Epithelial cell of esophagus (primary cell): ENCODE measurements around the gene PPP4R3B.
A peak's percentile ranks its signal among the peaks of the same experiment; 100 is the strongest.

ENCODE experiments used
- DNase-seq: peaks from one replicate; pipeline ENCODE4 v3.0.0; 2010; ENCODE audit warnings: low read depth
- H3K4me3 ChIP-seq: 2 replicates; pipeline ENCODE4 v1.5.1; 2011; ENCODE audit warnings: mild to moderate bottlenecking, low read length, control low read depth
- TF ChIP-seq, protein P1 (sequence below): IDR thresholded peaks from 2 replicates; pipeline ENCODE4 v1.5.1; 2011; ENCODE audit warnings: low read depth, mild to moderate bottlenecking, low read length, control low read depth, inconsistent platforms; ENCODE audit not compliant: insufficient read depth; ENCODE audit errors: missing control alignments

The PPP4R3B gene

DNA sequence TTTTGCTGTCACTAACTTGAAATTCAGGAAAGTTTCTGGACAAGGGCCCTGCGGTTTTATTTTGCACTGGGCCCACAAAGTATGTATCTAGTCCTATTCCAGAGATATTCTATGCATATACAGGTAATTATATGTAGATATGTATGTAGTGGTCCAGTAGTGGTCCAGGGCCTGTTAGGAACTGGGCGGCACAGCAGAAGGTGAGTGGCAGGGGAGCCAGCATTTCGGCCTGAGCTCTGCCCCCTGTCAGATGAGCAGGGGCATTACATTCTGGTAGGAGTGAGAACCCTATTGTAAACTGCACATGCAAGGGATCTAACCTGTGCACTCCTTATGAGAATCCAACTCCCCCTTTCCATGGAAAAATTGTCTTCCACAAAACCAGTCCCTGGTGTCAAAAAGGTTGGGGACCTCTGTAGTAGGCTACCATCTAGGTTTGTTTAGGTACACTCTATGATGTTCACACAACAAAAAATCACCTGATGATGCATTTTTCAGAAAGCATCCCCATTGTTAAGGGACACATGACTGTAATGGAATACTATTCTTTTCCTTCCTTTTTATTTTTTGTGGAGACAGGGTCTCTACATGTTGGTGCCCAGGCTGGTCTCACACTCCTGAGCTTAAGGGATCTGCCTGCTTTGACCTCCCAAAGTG lies 2.8 kb upstream of the PPP4R3B start:
- H3K4me3 ChIP-seq, result peak overlapping the region; percentile 8
- DNase-seq, result peak; percentile 40
- TF ChIP-seq, protein P1, sequence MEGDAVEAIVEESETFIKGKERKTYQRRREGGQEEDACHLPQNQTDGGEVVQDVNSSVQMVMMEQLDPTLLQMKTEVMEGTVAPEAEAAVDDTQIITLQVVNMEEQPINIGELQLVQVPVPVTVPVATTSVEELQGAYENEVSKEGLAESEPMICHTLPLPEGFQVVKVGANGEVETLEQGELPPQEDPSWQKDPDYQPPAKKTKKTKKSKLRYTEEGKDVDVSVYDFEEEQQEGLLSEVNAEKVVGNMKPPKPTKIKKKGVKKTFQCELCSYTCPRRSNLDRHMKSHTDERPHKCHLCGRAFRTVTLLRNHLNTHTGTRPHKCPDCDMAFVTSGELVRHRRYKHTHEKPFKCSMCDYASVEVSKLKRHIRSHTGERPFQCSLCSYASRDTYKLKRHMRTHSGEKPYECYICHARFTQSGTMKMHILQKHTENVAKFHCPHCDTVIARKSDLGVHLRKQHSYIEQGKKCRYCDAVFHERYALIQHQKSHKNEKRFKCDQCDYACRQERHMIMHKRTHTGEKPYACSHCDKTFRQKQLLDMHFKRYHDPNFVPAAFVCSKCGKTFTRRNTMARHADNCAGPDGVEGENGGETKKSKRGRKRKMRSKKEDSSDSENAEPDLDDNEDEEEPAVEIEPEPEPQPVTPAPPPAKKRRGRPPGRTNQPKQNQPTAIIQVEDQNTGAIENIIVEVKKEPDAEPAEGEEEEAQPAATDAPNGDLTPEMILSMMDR, result peak; percentile 43

DNA sequence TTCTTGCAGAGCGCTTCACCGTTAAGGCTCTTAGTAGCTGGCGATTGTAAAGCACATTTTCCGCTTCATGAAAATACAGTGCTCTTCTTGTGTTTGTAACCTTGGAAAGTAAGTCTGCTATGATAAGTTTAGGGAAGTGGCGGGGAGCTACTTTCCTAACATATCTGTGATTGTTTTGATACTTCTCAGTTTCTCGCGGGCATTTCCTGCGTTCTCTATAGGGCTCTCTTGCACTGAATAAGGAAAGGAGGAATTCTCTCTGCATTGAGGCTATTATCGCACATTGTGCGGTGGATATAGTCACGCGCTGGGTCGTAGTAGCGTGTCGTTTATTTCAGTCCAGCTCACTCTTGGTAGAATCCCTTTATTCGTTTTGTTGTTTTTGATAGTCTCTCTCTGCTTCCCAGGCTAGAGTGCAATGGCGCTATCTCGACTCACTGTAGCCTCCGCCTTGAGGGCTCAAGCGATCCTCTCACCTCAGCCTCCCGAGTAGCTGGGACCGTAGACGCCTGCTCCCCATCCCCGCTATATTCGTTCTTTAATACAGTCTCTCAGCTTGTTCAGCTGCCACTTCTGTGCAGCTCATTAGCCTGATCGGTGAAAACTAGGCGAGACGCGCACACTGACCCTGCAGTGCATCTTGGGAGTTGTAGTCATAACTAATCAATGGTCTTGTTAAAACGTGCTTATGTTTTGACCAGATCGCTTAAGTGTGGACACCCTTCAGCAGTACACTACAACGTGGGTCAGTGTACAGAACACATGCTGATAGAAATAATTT lies 1.0 kb upstream of the PPP4R3B start:
- TF ChIP-seq, protein P1, result no peak
- DNase-seq, result peak; percentile 74
- peak overlapping the region; percentile 99 for H3K4me3 ChIP-seq

DNA sequence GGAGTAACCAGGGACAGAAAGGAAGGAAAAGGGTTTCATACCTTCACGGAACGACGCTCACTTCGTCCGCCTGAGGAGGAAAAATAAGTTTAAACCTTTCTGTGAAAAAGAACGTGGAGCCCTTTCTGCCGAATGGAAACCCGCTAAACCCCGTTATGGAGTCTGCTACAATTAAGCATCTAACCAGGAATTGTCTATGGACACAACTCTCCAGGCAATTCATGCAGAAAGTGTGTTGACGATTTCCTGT lies 528 bp upstream of the PPP4R3B start:
- peak overlapping the region; percentile 99 for H3K4me3 ChIP-seq
- TF ChIP-seq, protein P1, result no peak
- peak; percentile 23 for DNase-seq

DNA sequence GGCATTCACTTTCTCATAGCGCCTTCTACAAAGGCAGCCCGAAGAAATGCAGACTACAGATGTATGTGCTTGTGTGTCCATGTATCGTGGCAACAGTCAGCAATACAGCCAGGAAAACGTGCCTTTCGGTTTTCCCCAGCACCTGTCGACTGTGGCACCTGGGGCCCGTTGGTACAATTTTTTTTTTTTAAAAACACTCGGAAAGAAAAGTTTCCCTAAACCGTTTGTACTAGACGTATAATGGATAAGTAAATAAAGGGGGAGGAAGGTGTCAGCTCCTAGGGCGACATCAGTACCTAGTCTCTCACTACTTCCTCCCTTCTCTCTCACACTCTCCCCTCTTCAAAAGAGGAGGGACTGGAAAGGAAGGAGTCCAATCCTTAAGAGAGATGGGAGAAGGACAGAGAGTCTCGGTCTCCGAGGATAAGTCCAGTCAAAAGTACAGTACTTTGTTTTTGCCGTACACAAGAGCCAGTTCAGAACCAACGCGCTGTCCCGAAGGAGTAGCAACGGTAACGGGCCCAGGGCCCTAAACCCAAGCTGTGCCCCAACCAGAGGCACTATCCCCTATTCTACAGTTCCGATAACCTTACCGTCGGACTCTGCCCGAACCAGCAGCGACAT lies 759 bp downstream of the PPP4R3B start:
- TF ChIP-seq, protein P1, result no peak
- H3K4me3 ChIP-seq, result peak overlapping the region; percentile 96
- DNase-seq, result peak; percentile 66

DNA sequence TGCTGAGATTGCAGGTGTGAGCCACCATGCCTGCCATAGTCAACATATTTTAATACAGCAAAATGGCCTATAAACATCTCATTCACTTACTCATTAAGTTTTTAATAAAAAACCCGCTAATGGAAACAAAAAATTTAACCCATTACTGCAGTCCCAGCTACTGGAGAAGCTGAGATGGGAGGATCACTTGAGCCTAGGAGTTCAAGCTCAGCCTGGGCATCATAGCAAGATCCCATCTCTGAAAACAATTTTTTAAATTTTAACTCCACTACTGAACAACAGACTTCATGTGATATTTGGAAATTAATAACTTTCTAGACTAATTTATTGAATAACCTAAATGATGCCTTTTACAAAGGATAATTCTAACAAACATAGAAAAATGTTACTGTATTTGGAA lies 5.4 kb downstream of the PPP4R3B start:
- no peak overlapping the region for H3K4me3 ChIP-seq
- no peak for DNase-seq
- TF ChIP-seq, protein P1, result no peak

DNA sequence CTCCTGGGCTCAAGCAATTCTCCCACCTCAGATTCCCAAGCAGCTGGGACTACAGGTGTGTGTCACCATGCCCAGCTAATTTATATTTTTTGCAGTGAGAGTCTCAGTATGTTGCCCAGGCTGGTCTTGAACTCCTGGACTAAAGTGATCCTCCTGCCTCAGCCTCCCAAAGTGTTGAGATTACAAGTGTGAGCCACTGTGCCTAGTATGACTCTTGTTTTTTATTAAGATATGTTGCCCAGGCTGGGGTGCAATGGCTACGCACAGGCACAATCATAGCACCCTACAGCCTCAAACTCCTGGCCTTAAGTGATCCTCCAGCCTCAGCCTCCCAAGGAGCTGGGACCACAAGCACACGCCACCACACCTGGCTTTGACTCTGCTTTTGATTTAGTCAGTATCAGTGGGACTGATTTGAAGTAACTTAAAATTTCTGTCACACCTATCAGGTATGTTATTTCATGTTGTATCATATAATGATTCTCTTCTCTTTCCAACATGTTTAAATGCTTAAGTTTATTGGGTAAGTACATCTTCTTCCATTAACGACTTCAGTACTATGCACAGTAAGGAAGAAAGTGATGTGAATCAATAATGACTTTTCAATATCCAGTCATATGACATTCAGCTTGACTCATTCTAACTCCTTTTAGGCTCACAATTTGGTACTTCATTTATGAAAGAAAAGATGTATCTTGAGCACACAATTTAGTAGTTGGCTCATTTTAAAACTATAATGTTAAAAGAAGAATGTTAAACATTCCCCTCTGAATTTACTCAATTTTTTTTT lies 6.3 kb downstream of the PPP4R3B start:
- TF ChIP-seq, protein P1, result no peak
- no peak for DNase-seq
- no peak overlapping the region for H3K4me3 ChIP-seq
